PC-9 (cell line): Measurements from ENCODE around the gene TGM2.

ENCODE experiments used
- CTCF ChIP-seq: fragments of 200-600 bp; sonication (generic); conservative IDR thresholded peaks from 2 replicates; pipeline ENCODE4 v1.6.1; 2017; ENCODE audit warnings: mixed run types, antibody characterized with exemption, mild to moderate bottlenecking, moderate library complexity
- EZH2 ChIP-seq: fragments of 200-600 bp; sonication (generic); IDR thresholded peaks from 2 replicates; pipeline ENCODE4 v1.8.0; 2017; ENCODE audit warnings: antibody characterized with exemption, low read depth

- TF ChIP-seq CTCF (no peak), EZH2 (no peak)
Observed at GRCh38 chr20:38203981-38204357, 38.9 kb upstream of the TGM2 start.
